ENCODE data around the gene COPB2. TPM values are rescaled to one million over a fixed set of nuclear protein-coding genes. Genes with fewer than 3 reads are reported as not detected.
A peak's percentile ranks its signal among the peaks of the same experiment; 100 is the strongest.
"Not testable (repeated sequence)": the region's sequence is repeated elsewhere in the genome, so short reads cannot be mapped to it uniquely, and the experiment has no call there.

Gene COPB2
- total RNA-seq, 2 donors from 2014 or later, result 161 to 184 TPM

DNA sequence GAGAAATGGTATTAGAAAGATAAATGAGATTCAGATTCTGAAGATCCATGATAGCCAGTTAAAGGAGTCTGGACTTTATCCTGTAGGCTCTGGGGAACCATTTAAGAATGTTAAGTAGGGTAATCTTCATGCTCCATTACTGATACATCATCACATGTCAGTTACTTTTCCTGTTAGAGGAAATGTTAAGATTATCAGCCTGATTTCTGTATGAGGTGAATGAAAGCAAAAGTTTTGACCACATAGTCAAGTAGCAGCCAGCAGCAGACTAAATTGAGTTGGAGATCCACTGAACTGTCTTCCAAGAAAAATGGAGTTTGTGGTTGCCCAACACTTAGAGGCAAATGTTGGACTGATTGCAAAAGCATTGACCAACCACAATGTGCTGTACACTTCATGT, 4.7 kb upstream of the COPB2 start:
- no peaks in the 10 kb centered on the region for H3K27me3 Mint-ChIP-seq (ENCODE audit: insufficient read depth)
- no peak overlapping the region for H3K4me3 Mint-ChIP-seq
- no peaks in the 10 kb centered on the region for H3K9me3 Mint-ChIP-seq
- Histone ChIP-seq H3K4me3 (ENCODE audit: low read length) (no peak overlapping the region), H3K27me3 (ENCODE audit: control insufficient read depth, insufficient read depth, low read length, poor library complexity, severe bottlenecking) (no peaks in the 10 kb centered on the region), H3K36me3 (ENCODE audit: control insufficient read depth, insufficient read depth, low read length) (no peaks in the 10 kb centered on the region), H3K9ac (ENCODE audit: extremely low read depth, low read length, poor library complexity, severe bottlenecking) (no peak overlapping the region), H3K9me3 (ENCODE audit: control insufficient read depth, low read length) (no peaks in the 10 kb centered on the region), H3K4me1 (ENCODE audit: control insufficient read depth, insufficient read depth, low read length) (peaks cover 3% of the 10 kb centered on the region), H3K27ac (ENCODE audit: low read depth, low read length) (no peak overlapping the region)
- peaks cover 10% of the 10 kb centered on the region for H3K4me1 Mint-ChIP-seq
- no peak overlapping the region for H3K27ac Mint-ChIP-seq
- TF ChIP-seq, protein P1, sequence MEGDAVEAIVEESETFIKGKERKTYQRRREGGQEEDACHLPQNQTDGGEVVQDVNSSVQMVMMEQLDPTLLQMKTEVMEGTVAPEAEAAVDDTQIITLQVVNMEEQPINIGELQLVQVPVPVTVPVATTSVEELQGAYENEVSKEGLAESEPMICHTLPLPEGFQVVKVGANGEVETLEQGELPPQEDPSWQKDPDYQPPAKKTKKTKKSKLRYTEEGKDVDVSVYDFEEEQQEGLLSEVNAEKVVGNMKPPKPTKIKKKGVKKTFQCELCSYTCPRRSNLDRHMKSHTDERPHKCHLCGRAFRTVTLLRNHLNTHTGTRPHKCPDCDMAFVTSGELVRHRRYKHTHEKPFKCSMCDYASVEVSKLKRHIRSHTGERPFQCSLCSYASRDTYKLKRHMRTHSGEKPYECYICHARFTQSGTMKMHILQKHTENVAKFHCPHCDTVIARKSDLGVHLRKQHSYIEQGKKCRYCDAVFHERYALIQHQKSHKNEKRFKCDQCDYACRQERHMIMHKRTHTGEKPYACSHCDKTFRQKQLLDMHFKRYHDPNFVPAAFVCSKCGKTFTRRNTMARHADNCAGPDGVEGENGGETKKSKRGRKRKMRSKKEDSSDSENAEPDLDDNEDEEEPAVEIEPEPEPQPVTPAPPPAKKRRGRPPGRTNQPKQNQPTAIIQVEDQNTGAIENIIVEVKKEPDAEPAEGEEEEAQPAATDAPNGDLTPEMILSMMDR (conservative IDR thresholded peaks at IDR 0.05), result no peak
- no peak for DNase-seq
- H3K36me3 Mint-ChIP-seq (ENCODE audit: low read depth), result no peaks in the 10 kb centered on the region

DNA sequence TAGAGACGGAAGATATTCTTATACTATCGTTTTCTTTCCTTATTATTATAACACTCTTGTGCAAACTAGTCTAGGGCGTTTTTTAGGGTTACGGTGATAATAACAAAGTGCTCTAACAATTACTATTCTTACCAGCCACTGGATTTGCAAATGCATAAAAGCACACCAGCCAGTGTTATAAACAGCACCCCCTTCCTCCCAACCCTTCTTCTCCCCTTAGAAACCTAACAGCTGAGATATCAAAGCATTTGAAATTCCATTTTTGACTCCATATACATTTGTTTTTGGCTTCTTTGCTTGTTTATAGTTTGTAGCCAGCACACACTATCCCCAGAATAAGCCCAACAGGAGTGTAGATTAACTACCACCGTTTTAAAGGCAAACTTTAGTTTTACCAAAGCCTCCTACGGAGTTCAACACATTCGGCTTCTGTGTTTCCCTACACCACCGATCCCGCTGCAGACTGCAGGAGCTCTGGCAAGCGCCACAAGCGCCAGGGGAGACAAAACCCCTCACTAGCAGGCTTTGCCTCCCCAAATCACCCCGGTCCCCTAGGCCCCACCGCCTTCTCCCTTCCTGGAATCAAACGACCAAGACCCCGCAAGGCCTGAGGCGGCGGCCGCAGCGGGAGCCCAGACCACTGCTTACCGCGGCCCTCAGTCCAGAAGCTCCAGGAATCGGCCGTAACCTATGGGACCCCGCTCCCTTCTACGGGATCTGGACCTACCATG, 461 bp downstream of the COPB2 start:
- TF ChIP-seq, protein P1 (conservative IDR thresholded peaks at IDR 0.05), result no peak
- Mint-ChIP-seq H3K27ac (peak overlapping the region; percentile 99), H3K4me1 (peaks cover 20% of the 10 kb centered on the region), H3K27me3 (ENCODE audit: insufficient read depth) (no peaks in the 10 kb centered on the region), H3K9me3 (no peaks in the 10 kb centered on the region), H3K36me3 (ENCODE audit: low read depth) (peaks cover 5% of the 10 kb centered on the region), H3K4me3 (peak overlapping the region; percentile 97)
- WGBS, 2 experiments (ENCODE audit: insufficient coverage in 1 of 2, insufficient read length in 1 of 2), result 0 to 9% methylated on average over 11 to 25 of the region's 25 CpGs
- Histone ChIP-seq H3K9ac (ENCODE audit: extremely low read depth, low read length, poor library complexity, severe bottlenecking) (peak overlapping the region; percentile 100), H3K4me1 (ENCODE audit: control insufficient read depth, insufficient read depth, low read length) (no peaks in the 10 kb centered on the region), H3K9me3 (ENCODE audit: control insufficient read depth, low read length) (no peaks in the 10 kb centered on the region), H3K27ac (ENCODE audit: low read depth, low read length) (peak overlapping the region; percentile 88), H3K4me3 (ENCODE audit: low read length) (peak overlapping the region; percentile 100), H3K36me3 (ENCODE audit: control insufficient read depth, insufficient read depth, low read length) (peaks cover 14% of the 10 kb centered on the region), H3K27me3 (ENCODE audit: control insufficient read depth, insufficient read depth, low read length, poor library complexity, severe bottlenecking) (no peaks in the 10 kb centered on the region)
- no peak for DNase-seq

DNA sequence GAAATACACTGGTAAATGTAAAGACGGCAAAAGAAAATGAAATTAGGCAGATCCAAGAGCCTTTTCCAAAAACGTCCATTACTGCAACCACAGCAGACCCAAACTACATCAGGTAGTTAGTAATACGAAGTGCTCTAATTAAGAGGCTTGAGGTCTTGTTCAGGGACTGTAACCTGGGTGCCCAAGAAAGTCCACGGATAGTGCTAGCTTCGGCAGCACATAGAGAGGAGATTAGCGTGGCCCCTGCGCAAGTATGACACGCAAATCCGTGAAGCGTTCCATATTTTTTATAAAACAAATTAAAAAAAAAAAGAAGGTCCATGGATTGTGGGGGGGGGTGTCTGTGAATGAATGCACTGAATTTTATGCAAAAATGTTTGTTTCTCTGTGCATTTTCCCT, 1.4 kb downstream of the COPB2 start:
- peaks cover 20% of the 10 kb centered on the region for H3K4me1 Mint-ChIP-seq
- no peaks in the 10 kb centered on the region for H3K9me3 ChIP-seq (ENCODE audit: control insufficient read depth, low read length)
- H3K27ac Mint-ChIP-seq, result no peak overlapping the region
- peak overlapping the region; percentile 100 for H3K4me3 ChIP-seq (ENCODE audit: low read length)
- peaks cover 7% of the 10 kb centered on the region for H3K36me3 Mint-ChIP-seq (ENCODE audit: low read depth)
- H3K4me3 Mint-ChIP-seq, result peak overlapping the region; percentile 97
- H3K9ac ChIP-seq (ENCODE audit: extremely low read depth, low read length, poor library complexity, severe bottlenecking), result peak overlapping the region; percentile 100
- TF ChIP-seq, protein P1 (conservative IDR thresholded peaks at IDR 0.05), result no peak
- no peaks in the 10 kb centered on the region for H3K4me1 ChIP-seq (ENCODE audit: control insufficient read depth, insufficient read depth, low read length)
- H3K27me3 Mint-ChIP-seq (ENCODE audit: insufficient read depth), result no peaks in the 10 kb centered on the region
- no peaks in the 10 kb centered on the region for H3K27me3 ChIP-seq (ENCODE audit: control insufficient read depth, insufficient read depth, low read length, poor library complexity, severe bottlenecking)
- H3K36me3 ChIP-seq (ENCODE audit: control insufficient read depth, insufficient read depth, low read length), result peaks cover 17% of the 10 kb centered on the region
- no peak for DNase-seq
- 90% methylated on average over 8 of the region's 10 CpGs; no CpG with 5 or more reads in 1 of the 2 experiments for WGBS, 2 experiments (ENCODE audit: insufficient coverage in 1 of 2, insufficient read length in 1 of 2)
- H3K9me3 Mint-ChIP-seq, result no peaks in the 10 kb centered on the region
- H3K27ac ChIP-seq (ENCODE audit: low read depth, low read length), result no peak overlapping the region

DNA sequence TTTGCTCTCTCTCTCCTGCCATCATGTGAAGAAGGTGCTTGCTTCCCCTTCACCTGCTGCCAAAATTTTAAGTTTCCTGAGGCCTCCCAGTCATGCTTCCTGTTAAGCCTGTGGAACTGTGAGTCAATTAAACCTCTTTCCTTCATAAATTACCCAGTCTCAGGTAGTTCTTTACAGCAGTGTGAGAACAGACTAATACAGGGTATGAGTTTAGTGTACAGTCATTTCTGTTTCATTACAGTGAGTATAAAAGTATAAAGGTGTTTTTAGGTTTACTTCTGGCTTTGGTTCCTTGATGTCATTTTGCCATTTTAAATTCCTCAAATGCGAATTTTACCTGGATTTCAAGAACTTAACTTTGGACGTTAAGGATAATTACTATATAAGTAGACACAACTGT, 7.2 kb downstream of the COPB2 start:
- 50% methylated on average over 1 of the region's 2 CpGs; no CpG with 5 or more reads in 1 of the 2 experiments for WGBS, 2 experiments (ENCODE audit: insufficient coverage in 1 of 2, insufficient read length in 1 of 2)
- H3K36me3 ChIP-seq (ENCODE audit: control insufficient read depth, insufficient read depth, low read length), result peaks cover 73% of the 10 kb centered on the region
- H3K4me1 ChIP-seq (ENCODE audit: control insufficient read depth, insufficient read depth, low read length); H3K4me3 Mint-ChIP-seq; H3K9me3 Mint-ChIP-seq; H3K27ac ChIP-seq (ENCODE audit: low read depth, low read length); H3K9ac ChIP-seq (ENCODE audit: extremely low read depth, low read length, poor library complexity, severe bottlenecking); H3K27me3 Mint-ChIP-seq (ENCODE audit: insufficient read depth); H3K4me3 ChIP-seq (ENCODE audit: low read length); H3K27ac Mint-ChIP-seq; DNase-seq; H3K9me3 ChIP-seq (ENCODE audit: control insufficient read depth, low read length); H3K27me3 ChIP-seq (ENCODE audit: control insufficient read depth, insufficient read depth, low read length, poor library complexity, severe bottlenecking): not testable (repeated sequence)
- Mint-ChIP-seq H3K36me3 (ENCODE audit: low read depth) (peaks cover 49% of the 10 kb centered on the region), H3K4me1 (peaks cover 11% of the 10 kb centered on the region)
